Uterus (tissue), 4 donors: ENCODE data around the gene MOV10L1. TPM values are rescaled to one million over a fixed set of nuclear protein-coding genes. Genes with fewer than 3 reads are reported as not detected.
"Not testable (repeated sequence)": the region's sequence is repeated elsewhere in the genome, so short reads cannot be mapped to it uniquely, and the experiment has no call there.

Experiments
- DNase-seq, 2 donors: peaks; one replicate each; pipeline ENCODE4 v3.0.0-alpha.2; 2019 to 2020
- H3K27ac ChIP-seq, 2 donors: fragments of 200-600 bp; sonication (generic); 1 replicate in 1 of 2; 2 replicates in 1 of 2; pipeline ENCODE4 v1.5.1; 2016 to 2018
- H3K27me3 ChIP-seq, 2 donors: fragments of 200-600 bp; sonication (generic); one replicate each; pipeline ENCODE4 v1.5.1; 2018 to 2019; ENCODE audit warnings: control low read depth in 1 of 2
- H3K36me3 ChIP-seq, 2 donors: fragments of 200-600 bp; sonication (generic); one replicate each; pipeline ENCODE4 v1.5.1; 2019; ENCODE audit warnings: control low read depth in 1 of 2
- H3K4me1 ChIP-seq, 2 donors: fragments of 200-600 bp; sonication (generic); one replicate each; pipeline ENCODE4 v1.5.1; 2018 to 2019; ENCODE audit warnings: control low read depth in 1 of 2
- H3K4me3 ChIP-seq, 2 donors: fragments of 200-600 bp; sonication (generic); 1 replicate in 1 of 2; 2 replicates in 1 of 2; pipeline ENCODE4 v1.5.1; 2018 to 2019; ENCODE audit warnings: mild to moderate bottlenecking in 1 of 2
- H3K9me3 ChIP-seq, 2 donors: fragments of 200-600 bp; sonication (generic); one replicate each; pipeline ENCODE4 v1.5.1; 2019; ENCODE audit warnings: control low read depth in 1 of 2
- POLR2A ChIP-seq, 2 donors: fragments of 450-650 bp; IDR thresholded peaks; one replicate each; pipeline ENCODE4 v1.6.1; 2016; ENCODE audit warnings: antibody characterized with exemption in 2 of 2, mild to moderate bottlenecking in 1 of 2, moderate library complexity in 1 of 2
- intact Hi-C: fragments of 100-400 bp; cut with DNase I; formaldehyde crosslinking; loops from one replicate; pipeline ENCODE4 v1.15.1; 2023; ENCODE audit warnings: low total_unique reads
- total RNA-seq, 4 donors: library from RNA; depleted of rRNA in 3 of 4; stranded (reverse); fragments of >200 nt in 3 of 4; gene quantifications; one replicate each; pipeline versions ENCODE4 v1.1.0 to v1.2.4, GENCODE V29; 2014 to 2023
- TF ChIP-seq, protein P1 (sequence below), 4 experiments: fragments of 200-600 bp in 2 of 4; fragments of 450-650 bp in 2 of 4; sonication (generic) in 2 of 4; IDR thresholded peaks; one replicate each; pipeline ENCODE4 v1.5.1; 2016 to 2019; ENCODE audit warnings: antibody characterized with exemption in 4 of 4, mild to moderate bottlenecking in 2 of 4, moderate library complexity in 1 of 4
- donor health status: DM: yes; HTN: yes; CAD: no.

MOV10L1 gene
- total RNA-seq, 4 donors from 2014 or later = 1.8 to 3.4 TPM; not detected in 2

DNA sequence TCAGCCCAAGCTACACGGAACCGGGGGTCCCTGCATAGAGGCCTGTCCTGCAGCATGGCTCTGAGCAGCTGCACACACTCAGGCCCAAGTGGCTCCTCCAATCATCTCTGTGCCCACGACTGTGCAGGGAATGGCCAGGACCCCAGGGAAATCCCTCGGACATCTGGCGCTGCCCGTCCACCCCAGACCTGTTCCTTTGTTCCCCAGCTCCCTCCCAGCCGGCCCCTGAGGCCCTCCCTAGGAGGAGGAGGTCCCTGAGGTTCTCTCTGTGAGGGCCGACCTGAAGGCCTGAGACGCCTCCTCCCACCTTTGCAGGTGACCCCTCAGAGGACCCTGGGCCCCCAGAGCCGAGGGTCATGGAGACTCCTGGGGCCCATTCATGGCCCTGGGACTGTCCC, 5.7 kb upstream of the MOV10L1 start:
- intact Hi-C loops = no loop called here
- no peaks in the 10 kb centered on the region for H3K9me3 ChIP-seq
- no peaks in the 10 kb centered on the region for H3K4me1 ChIP-seq
- DNase-seq = no peak
- H3K36me3 ChIP-seq = no peaks in the 10 kb centered on the region
- peaks cover 0 to 4% of the 10 kb centered on the region in 2 donors for H3K27me3 ChIP-seq
- TF ChIP-seq, protein P1, sequence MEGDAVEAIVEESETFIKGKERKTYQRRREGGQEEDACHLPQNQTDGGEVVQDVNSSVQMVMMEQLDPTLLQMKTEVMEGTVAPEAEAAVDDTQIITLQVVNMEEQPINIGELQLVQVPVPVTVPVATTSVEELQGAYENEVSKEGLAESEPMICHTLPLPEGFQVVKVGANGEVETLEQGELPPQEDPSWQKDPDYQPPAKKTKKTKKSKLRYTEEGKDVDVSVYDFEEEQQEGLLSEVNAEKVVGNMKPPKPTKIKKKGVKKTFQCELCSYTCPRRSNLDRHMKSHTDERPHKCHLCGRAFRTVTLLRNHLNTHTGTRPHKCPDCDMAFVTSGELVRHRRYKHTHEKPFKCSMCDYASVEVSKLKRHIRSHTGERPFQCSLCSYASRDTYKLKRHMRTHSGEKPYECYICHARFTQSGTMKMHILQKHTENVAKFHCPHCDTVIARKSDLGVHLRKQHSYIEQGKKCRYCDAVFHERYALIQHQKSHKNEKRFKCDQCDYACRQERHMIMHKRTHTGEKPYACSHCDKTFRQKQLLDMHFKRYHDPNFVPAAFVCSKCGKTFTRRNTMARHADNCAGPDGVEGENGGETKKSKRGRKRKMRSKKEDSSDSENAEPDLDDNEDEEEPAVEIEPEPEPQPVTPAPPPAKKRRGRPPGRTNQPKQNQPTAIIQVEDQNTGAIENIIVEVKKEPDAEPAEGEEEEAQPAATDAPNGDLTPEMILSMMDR (IDR thresholded peaks at IDR 0.05) = no peak
- no peak for TF ChIP-seq POLR2A (IDR thresholded peaks at IDR 0.05)
- no peak overlapping the region for H3K4me3 ChIP-seq
- H3K27ac ChIP-seq = no peak overlapping the region

DNA sequence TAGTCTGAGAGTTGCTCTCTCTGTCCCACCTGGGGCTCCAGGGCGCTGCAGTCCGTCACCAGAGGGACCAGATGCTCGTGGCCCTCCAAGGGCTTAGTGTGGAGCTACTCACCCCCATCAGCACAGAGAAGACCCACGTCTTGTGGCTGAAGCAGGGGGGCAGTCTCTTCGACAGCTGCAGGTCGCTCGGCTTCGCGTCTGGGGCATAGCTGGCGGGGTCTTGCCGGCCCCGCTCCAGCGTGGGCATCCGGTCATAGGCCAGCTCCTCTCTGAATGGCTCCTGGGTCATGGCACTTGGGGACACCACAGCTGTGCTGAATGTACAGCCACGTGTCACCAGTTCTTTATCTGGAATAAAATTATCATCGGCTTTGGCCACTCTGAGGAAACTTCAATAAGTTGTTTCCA, 5.2 kb upstream of the MOV10L1 start:
- Histone ChIP-seq H3K27me3 (peaks cover 0 to 4% of the 10 kb centered on the region in 2 donors), H3K4me3 (no peak overlapping the region), H3K27ac (no peak overlapping the region), H3K36me3 (no peaks in the 10 kb centered on the region), H3K9me3 (no peaks in the 10 kb centered on the region), H3K4me1 (no peaks in the 10 kb centered on the region)
- DNase-seq = no peak
- intact Hi-C loops = no loop called here
- TF ChIP-seq POLR2A (IDR thresholded peaks at IDR 0.05) = no peak
- TF ChIP-seq, protein P1 (IDR thresholded peaks at IDR 0.05) = no peak

DNA sequence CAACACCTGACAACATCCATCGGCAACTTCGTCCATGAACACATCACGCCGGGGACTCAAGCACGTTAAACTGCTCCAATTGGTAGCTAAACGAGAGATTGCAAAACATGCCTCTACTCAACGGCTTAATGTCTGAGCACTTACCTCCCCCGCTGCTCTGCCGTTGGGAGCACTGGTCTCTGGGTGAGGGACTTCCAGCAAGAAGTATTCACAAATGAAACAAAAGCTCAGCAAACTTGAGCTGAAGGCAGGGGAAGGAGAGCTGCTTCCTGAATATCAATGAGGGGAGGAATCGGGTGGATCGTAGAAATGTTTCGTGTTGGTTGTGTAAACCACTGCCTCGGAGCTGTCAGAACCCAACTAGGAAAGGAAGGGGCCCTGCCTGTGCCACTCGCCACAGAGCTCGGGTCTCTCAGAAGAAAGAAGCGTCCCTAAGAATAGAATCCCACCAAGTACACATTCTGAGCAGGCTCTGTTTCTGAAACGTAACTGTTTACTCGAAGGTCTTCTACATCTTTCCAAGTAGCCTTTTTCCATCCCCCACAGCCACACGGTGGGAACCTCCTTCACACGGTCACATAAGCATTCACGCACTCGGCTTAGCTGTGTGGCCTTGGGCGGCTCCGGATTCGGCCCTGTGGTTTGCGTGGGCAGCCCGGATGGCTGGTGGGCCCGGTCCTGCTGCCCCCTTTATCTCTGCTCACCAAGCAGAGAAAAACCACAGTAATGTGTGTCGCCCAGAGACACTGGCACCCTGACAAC, 4.4 kb upstream of the MOV10L1 start, which contains the start of gene MLC1:
TSS of gene MLC1 (minus strand) at position 216 of the 762 bp plus-strand sequence. CDS start 524 bp downstream, outside the sequence.
- Histone ChIP-seq H3K4me1 (no peaks in the 10 kb centered on the region), H3K27me3 (peaks cover 0 to 4% of the 10 kb centered on the region in 2 donors), H3K27ac (no peak within 1 kb of the TSS), H3K9me3 (no peaks in the 10 kb centered on the region), H3K36me3 (no peaks in the 10 kb centered on the region), H3K4me3 (no peak within 1 kb of the TSS)
- intact Hi-C loops = no loop called here
- TF ChIP-seq POLR2A (IDR thresholded peaks at IDR 0.05) = no peak
- TF ChIP-seq, protein P1 (IDR thresholded peaks at IDR 0.05) = no peak
- no peak for DNase-seq

DNA sequence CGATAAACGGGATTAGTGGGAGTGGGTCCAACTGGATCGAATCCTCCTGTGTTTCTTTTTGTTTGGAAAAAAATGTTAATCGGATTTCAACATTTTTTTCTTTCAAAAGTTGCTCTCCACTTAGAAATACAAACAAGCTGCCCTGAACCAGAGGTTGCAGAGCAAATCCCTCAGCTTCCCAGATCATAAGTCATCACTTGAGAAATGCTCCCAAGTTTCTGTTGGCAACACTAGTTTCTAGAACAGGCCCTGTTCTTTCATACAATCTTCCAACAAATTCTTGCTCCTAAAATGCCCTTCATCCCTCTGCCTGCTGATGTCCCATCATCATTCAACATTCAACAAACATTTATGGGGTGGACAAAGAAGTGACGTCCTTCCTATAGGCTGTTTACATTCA, 3.3 kb upstream of the MOV10L1 start:
- H3K4me3 ChIP-seq = no peak overlapping the region
- H3K27me3 ChIP-seq = peaks cover 0 to 4% of the 10 kb centered on the region in 2 donors
- TF ChIP-seq, protein P1 (IDR thresholded peaks at IDR 0.05) = no peak
- no peak for TF ChIP-seq POLR2A (IDR thresholded peaks at IDR 0.05)
- intact Hi-C loops = no loop called here
- DNase-seq = no peak
- H3K27ac ChIP-seq = no peak overlapping the region
- H3K36me3 ChIP-seq = no peaks in the 10 kb centered on the region
- H3K4me1 ChIP-seq = no peaks in the 10 kb centered on the region
- no peaks in the 10 kb centered on the region for H3K9me3 ChIP-seq

DNA sequence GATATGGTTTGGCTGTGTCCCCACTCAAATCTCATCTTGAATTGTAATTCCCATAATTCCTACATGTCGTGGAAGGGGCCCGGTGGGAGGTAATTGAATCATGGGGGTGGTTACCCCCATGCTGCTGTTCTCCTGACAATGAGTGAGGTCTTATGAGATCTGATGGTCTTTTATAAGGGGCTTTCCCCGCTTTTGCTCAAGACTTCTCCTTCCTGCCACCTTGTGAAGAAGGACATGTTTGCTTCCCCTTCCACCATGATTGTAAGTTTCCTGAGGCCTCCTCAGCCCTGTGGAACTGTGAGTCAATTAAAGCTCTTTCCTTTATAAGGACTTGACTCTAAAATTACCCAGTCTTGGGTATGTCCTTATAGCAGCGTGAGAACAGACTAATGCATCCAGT, 2.8 kb upstream of the MOV10L1 start:
- DNase-seq, H3K27ac ChIP-seq, H3K9me3 ChIP-seq, H3K4me1 ChIP-seq, H3K4me3 ChIP-seq, intact Hi-C loops, H3K36me3 ChIP-seq, H3K27me3 ChIP-seq: not testable (repeated sequence)
